Suprapubic skin (tissue), 3 donors: Measurements from ENCODE around the gene LLGL1.

Experiments
- POLR2A ChIP-seq, 2 donors: fragments of 450-650 bp; IDR thresholded peaks; one replicate each; pipeline ENCODE4 v1.6.1; 2017; ENCODE audit warnings: antibody characterized with exemption in 2 of 2, mild to moderate bottlenecking in 2 of 2, moderate library complexity in 2 of 2
- TF ChIP-seq, protein P1 (sequence below), 2 donors: fragments of 200-600 bp in 1 of 2; fragments of 450-650 bp in 1 of 2; sonication (generic) in 1 of 2; IDR thresholded peaks; one replicate each; pipeline ENCODE4 v1.5.1; 2016 to 2019; ENCODE audit warnings: antibody characterized with exemption in 2 of 2, mild to moderate bottlenecking in 1 of 2, moderate library complexity in 1 of 2

GRCh38 chr17:18257268-18257981 is 32.0 kb downstream of the LLGL1 start:
- TF ChIP-seq POLR2A (IDR thresholded peaks at IDR 0.05), result no peak
- TF ChIP-seq, protein P1, sequence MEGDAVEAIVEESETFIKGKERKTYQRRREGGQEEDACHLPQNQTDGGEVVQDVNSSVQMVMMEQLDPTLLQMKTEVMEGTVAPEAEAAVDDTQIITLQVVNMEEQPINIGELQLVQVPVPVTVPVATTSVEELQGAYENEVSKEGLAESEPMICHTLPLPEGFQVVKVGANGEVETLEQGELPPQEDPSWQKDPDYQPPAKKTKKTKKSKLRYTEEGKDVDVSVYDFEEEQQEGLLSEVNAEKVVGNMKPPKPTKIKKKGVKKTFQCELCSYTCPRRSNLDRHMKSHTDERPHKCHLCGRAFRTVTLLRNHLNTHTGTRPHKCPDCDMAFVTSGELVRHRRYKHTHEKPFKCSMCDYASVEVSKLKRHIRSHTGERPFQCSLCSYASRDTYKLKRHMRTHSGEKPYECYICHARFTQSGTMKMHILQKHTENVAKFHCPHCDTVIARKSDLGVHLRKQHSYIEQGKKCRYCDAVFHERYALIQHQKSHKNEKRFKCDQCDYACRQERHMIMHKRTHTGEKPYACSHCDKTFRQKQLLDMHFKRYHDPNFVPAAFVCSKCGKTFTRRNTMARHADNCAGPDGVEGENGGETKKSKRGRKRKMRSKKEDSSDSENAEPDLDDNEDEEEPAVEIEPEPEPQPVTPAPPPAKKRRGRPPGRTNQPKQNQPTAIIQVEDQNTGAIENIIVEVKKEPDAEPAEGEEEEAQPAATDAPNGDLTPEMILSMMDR (IDR thresholded peaks at IDR 0.05), result no peak
